Fibroblast of mammary gland (primary cell): ENCODE results near the gene DST.
A peak's percentile ranks its signal among the peaks of the same experiment; 100 is the strongest.

Source experiments
- DNase-seq: peaks from one replicate; pipeline ENCODE4 v3.0.0-alpha.2; 2010; ENCODE audit warnings: low read depth
- H3K4me3 ChIP-seq: 2 replicates; pipeline ENCODE4 v1.5.1; 2011; ENCODE audit warnings: low read depth, mild to moderate bottlenecking, low read length, moderate library complexity; ENCODE audit not compliant: control insufficient read depth
- TF ChIP-seq, protein P1 (sequence below): conservative IDR thresholded peaks from 2 replicates; pipeline ENCODE4 v1.5.1; 2011; ENCODE audit warnings: low read depth, low read length, inconsistent platforms; ENCODE audit not compliant: control insufficient read depth, insufficient read depth

DST gene

DNA sequence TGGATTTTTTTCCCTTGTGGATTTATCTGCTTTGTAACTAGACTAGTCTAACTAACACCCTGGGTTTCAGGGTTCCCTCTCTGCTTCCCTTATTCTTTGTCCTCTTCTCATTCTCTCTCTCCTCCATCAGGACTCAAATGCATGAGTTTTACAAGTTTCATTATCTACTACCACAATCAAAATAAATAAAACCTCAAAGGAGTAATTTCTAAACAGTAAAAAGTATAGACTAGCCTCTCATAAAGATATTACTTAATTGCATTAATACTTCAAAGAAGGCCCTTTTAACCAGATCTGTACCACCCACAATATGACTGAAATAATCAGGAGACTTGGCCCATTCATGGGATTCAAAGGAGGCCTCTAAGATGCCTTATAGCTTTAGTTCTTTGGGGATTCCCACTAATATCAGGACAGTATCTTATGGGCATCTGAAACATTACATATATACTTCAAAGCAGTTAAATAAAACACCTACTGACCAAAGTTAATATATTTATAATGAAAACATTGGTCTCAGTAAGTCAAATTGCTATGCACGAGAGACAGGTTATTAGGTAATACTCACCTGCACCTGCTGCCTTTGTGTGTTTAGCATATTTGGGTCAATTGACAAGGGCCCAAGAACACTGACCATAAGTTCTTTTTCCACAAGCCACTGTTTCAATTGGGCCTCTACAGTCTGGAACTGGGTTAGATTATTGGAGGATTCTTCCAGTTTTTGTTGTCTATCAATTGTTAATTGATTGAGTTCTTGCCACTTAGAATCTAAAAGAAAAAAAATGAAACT lies 85.7 kb downstream of the DST start:
- DNase-seq, result no peak
- no peak overlapping the region for H3K4me3 ChIP-seq
- TF ChIP-seq, protein P1, sequence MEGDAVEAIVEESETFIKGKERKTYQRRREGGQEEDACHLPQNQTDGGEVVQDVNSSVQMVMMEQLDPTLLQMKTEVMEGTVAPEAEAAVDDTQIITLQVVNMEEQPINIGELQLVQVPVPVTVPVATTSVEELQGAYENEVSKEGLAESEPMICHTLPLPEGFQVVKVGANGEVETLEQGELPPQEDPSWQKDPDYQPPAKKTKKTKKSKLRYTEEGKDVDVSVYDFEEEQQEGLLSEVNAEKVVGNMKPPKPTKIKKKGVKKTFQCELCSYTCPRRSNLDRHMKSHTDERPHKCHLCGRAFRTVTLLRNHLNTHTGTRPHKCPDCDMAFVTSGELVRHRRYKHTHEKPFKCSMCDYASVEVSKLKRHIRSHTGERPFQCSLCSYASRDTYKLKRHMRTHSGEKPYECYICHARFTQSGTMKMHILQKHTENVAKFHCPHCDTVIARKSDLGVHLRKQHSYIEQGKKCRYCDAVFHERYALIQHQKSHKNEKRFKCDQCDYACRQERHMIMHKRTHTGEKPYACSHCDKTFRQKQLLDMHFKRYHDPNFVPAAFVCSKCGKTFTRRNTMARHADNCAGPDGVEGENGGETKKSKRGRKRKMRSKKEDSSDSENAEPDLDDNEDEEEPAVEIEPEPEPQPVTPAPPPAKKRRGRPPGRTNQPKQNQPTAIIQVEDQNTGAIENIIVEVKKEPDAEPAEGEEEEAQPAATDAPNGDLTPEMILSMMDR, result no peak

DNA sequence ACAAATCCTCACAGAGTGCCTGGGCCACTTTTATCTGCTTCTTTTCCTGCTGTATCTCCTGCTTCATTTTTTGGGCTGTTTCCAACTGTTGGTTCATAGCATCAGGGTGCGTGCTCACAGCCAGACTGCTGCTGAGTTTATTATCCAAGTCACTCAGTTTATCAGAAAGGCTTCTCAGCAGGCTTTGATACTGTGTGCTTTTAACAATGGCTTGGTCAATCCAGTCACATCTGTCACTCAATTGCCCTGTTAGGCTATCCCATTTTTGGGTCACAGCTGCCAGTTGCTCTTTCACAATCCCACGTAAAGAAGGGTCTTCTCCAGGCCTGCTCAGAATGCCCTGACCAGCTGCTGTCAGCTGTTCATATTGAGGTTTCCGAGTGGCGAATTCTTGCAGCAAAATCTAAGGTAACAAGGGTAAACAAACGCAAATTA lies 87.2 kb downstream of the DST start:
- TF ChIP-seq, protein P1, result no peak
- H3K4me3 ChIP-seq, result no peak overlapping the region
- DNase-seq, result no peak

DNA sequence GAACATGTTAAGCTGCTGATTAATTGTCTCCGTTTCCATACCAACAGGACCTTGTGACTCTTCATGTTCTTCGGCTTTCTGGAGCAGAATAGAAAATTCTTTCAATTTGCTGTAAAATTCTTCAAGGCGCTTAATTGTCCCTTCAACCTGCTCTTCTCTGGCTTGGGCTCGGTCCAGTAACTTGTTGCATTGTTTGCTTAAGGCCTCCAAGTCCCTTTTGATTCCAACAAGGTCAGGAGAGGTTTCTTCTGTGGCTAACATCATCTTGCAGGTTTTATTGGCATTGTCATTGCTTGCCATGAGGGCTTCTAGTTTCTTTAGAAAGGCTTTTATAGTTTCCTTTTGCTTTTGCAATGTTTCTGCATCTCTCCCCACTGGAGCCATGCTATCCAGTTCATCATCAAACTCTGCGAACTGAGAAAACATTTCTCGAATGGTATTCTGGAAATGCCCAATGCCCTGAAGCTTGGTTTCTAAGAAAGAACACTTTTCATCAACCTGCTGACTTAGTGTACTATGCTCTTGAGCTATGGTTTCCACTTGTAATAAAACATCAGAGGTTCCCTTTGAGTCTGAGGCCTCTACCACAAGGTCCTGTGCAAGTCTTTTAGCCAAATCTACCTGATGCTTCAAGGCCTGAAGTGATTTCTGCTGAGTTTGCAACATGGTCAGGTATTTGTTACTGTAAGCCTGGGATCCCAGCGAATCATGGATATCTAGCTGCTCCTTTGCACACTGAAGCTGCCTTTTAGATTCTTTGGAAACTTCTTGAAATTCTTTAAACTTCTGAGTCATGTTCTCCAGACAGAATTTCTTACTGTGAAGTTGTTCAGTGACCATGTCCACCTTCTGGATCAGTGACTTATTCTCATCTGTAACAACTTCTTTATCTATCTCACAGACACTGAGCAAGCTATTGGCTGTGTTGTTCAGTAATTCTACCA lies 90.2 kb downstream of the DST start:
- DNase-seq, result peak; percentile 33
- H3K4me3 ChIP-seq, result no peak overlapping the region
- TF ChIP-seq, protein P1, result no peak

DNA sequence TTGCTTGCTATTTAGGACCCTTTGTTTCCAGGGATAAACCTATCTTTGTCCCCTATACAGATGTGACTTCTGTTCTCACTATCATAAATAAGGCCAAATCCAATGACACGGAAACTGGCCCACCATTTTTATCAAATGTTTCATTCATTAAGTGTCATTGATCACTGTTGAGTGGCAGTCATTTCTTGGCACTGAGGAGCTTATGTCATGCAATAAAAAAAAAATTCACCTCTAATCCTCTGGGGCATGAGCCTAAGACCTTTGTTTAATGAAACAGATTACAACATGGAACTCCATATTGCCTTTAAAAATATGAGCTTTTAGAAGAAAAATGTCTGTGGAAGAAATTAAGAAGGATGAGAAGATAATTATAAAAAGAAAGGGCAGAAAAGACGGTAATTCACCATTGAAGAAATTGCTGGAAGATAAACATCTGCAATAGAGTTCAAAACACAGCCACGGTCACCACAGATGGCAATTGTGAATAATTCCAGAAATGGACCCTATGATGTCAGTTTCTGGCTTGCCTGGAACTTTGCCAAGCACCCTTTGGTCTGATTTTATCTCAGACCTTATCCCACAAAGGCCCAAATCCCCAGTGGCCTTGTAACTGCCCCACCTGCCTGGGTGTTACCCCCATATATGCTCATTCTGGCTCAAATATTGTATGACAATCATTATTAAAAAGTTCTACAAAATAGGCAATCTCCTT lies 91.1 kb downstream of the DST start:
- no peak overlapping the region for H3K4me3 ChIP-seq
- TF ChIP-seq, protein P1, result no peak
- no peak for DNase-seq

DNA sequence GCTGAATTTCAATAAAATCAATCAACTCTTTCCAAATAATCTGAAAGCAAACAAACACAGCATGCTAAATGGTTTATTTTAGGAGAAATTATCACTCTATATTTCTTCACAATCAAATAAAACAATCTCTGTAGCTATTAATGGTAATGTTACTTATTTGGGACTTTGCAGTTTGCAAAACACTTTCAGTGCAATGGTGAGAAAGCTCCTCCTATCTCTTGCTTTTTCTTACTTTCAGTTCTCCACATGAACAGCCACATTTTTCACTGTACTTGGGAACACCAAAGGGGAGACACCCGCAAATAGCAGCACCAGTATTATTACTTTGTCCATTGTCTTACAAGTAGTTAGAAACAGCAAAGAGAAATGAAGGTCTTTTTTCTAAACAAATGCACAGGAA lies 92.4 kb downstream of the DST start:
- no peak overlapping the region for H3K4me3 ChIP-seq
- TF ChIP-seq, protein P1, result no peak
- no peak for DNase-seq

DNA sequence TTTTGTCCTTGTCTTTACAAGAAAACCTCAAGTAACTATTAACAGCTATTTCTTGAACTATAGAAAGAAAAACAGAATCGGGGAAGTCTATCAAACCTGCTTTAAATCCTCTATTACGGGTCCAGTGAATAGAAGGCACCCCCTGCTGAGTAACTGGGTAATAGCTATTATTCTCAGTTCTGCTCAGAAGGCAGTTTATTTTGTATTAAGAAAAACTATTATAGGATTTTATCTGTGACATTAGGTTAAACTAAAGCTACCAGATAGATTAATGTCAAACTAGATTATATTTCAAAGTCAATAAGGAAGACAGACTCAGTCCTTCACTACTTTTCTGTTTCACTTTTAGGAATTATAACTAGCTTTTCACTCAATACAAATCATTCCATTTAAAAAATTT lies 93.7 kb downstream of the DST start:
- no peak overlapping the region for H3K4me3 ChIP-seq
- TF ChIP-seq, protein P1, result peak; percentile 49
- peak; percentile 45 for DNase-seq
